HCT116 (cell line): ENCODE data around the gene ADAMTS19. TPM values are rescaled to one million over a fixed set of nuclear protein-coding genes. Genes with fewer than 3 reads are reported as not detected.

Experiments used
- ATAC-seq: fragments of 200-7000 bp; cut with Tn5 transposase; 2 replicates; pipeline ENCODE4 v1.9.1; 2020; ENCODE audit warnings: mild to moderate bottlenecking, moderate library complexity
- BruUV-seq: library from RNA; stranded (reverse); fragments of 400-500 nt; replicated peaks from 2 replicates; lab custom pipeline; 2021; lab: Mats Ljungman, UMichigan
- CTCF ChIA-PET: fragments of 300-600 bp; sonication (Branson Sonifier 250); formaldehyde crosslinking; loops from one replicate; lab custom pipeline; 2021; ENCODE audit warnings: antibody characterized with exemption; lab: Charles Lee
- POLR2A ChIA-PET: fragments of 300-600, 350-600 bp; sonication (Branson Sonifier 250); formaldehyde crosslinking; loops from one replicate; lab custom pipeline; 2021; ENCODE audit warnings: antibody characterized with exemption; lab: Charles Lee
- RAD21 ChIA-PET, 2 experiments: fragments of 300-600 bp; sonication (Branson Sonifier 250); formaldehyde crosslinking; loops; one replicate each; lab custom pipeline; 2023; ENCODE audit warnings: low total read pairs in 2 of 2; ENCODE audit not compliant: uncharacterized antibody in 2 of 2, unreplicated experiment in 2 of 2, low non-redundant PET in 1 of 2; lab: Charles Lee
- DNase-seq: peaks from one replicate; pipeline ENCODE4 v3.0.0-alpha.2; 2010; ENCODE audit warnings: low read depth, low spot score
- H2AFZ ChIP-seq: fragments of 200-600 bp; shearing (Covaris generic), sonication (generic); 2 replicates; pipeline ENCODE4 v1.6.1; 2017; ENCODE audit warnings: low read depth, mixed run types, mixed read lengths, antibody characterized with exemption, low read length; ENCODE audit not compliant: poor library complexity, severe bottlenecking
- H3K27ac ChIP-seq: 2 replicates; pipeline ENCODE4 v1.5.1; 2012; ENCODE audit warnings: low read depth, low read length
- H3K27me3 ChIP-seq: fragments of 200-600 bp; sonication (generic); 2 replicates; pipeline ENCODE4 v1.6.1; 2016; ENCODE audit warnings: mixed run types, low read length, mixed read lengths; ENCODE audit not compliant: insufficient read depth
- H3K36me3 ChIP-seq, 2 experiments: fragments of 200-500 bp in 1 of 2; fragments of 200-600 bp in 1 of 2; sonication (Bioruptor generic) in 1 of 2; sonication (generic) in 1 of 2; 2 replicates each; pipeline versions ENCODE4 v1.5.1 to v1.6.1; 2014 to 2016; ENCODE audit warnings: low read length in 2 of 2, inconsistent platforms in 1 of 2, mixed read lengths in 1 of 2, mixed run types in 1 of 2; ENCODE audit not compliant: insufficient read depth in 2 of 2, control insufficient read depth in 1 of 2
- H3K4me1 ChIP-seq, 2 experiments: fragments of 200-600 bp in 1 of 2; sonication (generic) in 1 of 2; 2 replicates each; pipeline versions ENCODE4 v1.5.1 to v1.6.1; 2012 to 2017; ENCODE audit warnings: low read length in 2 of 2, inconsistent platforms in 1 of 2, mild to moderate bottlenecking in 1 of 2, mixed read lengths in 1 of 2, mixed run types in 1 of 2, moderate library complexity in 1 of 2; ENCODE audit not compliant: insufficient read depth in 2 of 2, control insufficient read depth in 1 of 2
- H3K4me2 ChIP-seq: fragments of 200-600 bp; sonication (generic); 2 replicates; pipeline ENCODE4 v1.6.1; 2017; ENCODE audit warnings: mixed run types, low read length, mixed read lengths
- H3K4me3 ChIP-seq, 2 experiments: fragments of 200-600 bp in 1 of 2; sonication (generic) in 1 of 2; replicated peaks in 1 of 2; 2 replicates each; pipeline ENCODE4 v1.5.1; 2011 to 2016; ENCODE audit warnings: low read length in 2 of 2, control low read depth in 1 of 2, low read depth in 1 of 2, mild to moderate bottlenecking in 1 of 2, mixed read lengths in 1 of 2, mixed run types in 1 of 2
- H3K79me2 ChIP-seq: fragments of 200-600 bp; sonication (generic); 2 replicates; pipeline ENCODE4 v1.6.1; 2017; ENCODE audit warnings: mild to moderate bottlenecking, mixed run types, low read length, moderate library complexity, mixed read lengths; ENCODE audit not compliant: insufficient read depth
- H3K9ac ChIP-seq: fragments of 200-600 bp; sonication (generic); 2 replicates; pipeline ENCODE4 v1.6.1; 2016; ENCODE audit warnings: low read length, mixed read lengths
- H3K9me2 ChIP-seq: fragments of 200-600 bp; sonication (generic), shearing (Covaris generic); 2 replicates; pipeline ENCODE4 v1.6.1; 2017; ENCODE audit warnings: mixed run types, mild to moderate bottlenecking, moderate library complexity; ENCODE audit not compliant: insufficient read depth
- H3K9me3 ChIP-seq, 2 experiments: fragments of 200-500 bp in 1 of 2; fragments of 200-600 bp in 1 of 2; sonication (Bioruptor generic) in 1 of 2; sonication (generic) in 1 of 2; 2 replicates each; pipeline ENCODE4 v1.6.1; 2014 to 2017; ENCODE audit warnings: low read length in 2 of 2, mixed read lengths in 2 of 2, inconsistent platforms in 1 of 2, low read depth in 1 of 2, mild to moderate bottlenecking in 1 of 2, mixed run types in 1 of 2, moderate library complexity in 1 of 2; ENCODE audit not compliant: control insufficient read depth in 1 of 2, insufficient read depth in 1 of 2
- H4K20me1 ChIP-seq: fragments of 200-600 bp; sonication (generic), shearing (Covaris generic); 2 replicates; pipeline ENCODE4 v1.6.1; 2017; ENCODE audit warnings: mixed run types, mild to moderate bottlenecking, moderate library complexity; ENCODE audit not compliant: insufficient read depth
- CBX3 ChIP-seq: IDR thresholded peaks from 2 replicates; pipeline ENCODE4 v1.6.1; 2012; ENCODE audit warnings: low read depth
- CEBPB ChIP-seq: IDR thresholded peaks from 2 replicates; pipeline ENCODE4 v1.6.1; 2012; ENCODE audit warnings: low read depth
- EGR1 ChIP-seq: IDR thresholded peaks from 2 replicates; pipeline ENCODE4 v1.6.1; 2012; ENCODE audit warnings: low read depth
- ELF1 ChIP-seq: IDR thresholded peaks from 2 replicates; pipeline ENCODE4 v1.6.1; 2012; ENCODE audit warnings: low read depth, borderline replicate concordance
- EZH2 ChIP-seq: fragments of 200-600 bp; sonication (generic); IDR thresholded peaks from 2 replicates; pipeline ENCODE4 v1.6.1; 2017; ENCODE audit warnings: antibody characterized with exemption, mixed run types
- FOSL1 ChIP-seq: IDR thresholded peaks from 2 replicates; pipeline ENCODE4 v1.6.1; 2012; ENCODE audit warnings: low read depth
- JUND ChIP-seq: IDR thresholded peaks from 2 replicates; pipeline ENCODE4 v1.6.1; 2012
- POLR2AphosphoS5 ChIP-seq: IDR thresholded peaks from 2 replicates; pipeline ENCODE4 v1.6.1; 2011; ENCODE audit warnings: mild to moderate bottlenecking, low read depth, low read length, moderate library complexity
- RAD21 ChIP-seq: IDR thresholded peaks from 2 replicates; pipeline ENCODE4 v1.6.1; 2012; ENCODE audit warnings: low read depth, mild to moderate bottlenecking
- SRF ChIP-seq: IDR thresholded peaks from 2 replicates; pipeline ENCODE4 v1.6.1; 2012; ENCODE audit warnings: low read depth
- TCF7L2 ChIP-seq: IDR thresholded peaks from 2 replicates; pipeline ENCODE4 v1.7.0; 2011; ENCODE audit warnings: borderline replicate concordance, inconsistent platforms; ENCODE audit not compliant: insufficient read depth, insufficient read length; ENCODE audit errors: extremely low read depth
- ZFX ChIP-seq: fragments of 450-650 bp; IDR thresholded peaks from 2 replicates; pipeline ENCODE4 v1.6.1; 2017
- ZNF274 ChIP-seq: fragments of 200-500 bp; sonication (Bioruptor generic); IDR thresholded peaks from 2 replicates; pipeline ENCODE4 v1.6.1; 2014; ENCODE audit warnings: mild to moderate bottlenecking, low read depth, low read length, inconsistent platforms
- intact Hi-C: fragments of 100-400 bp; cut with micrococcal nuclease; formaldehyde crosslinking; loops from 2 replicates; pipeline ENCODE4 v1.10.0; 2022
- total RNA-seq: library from RNA; stranded (reverse); gene quantifications from one replicate; pipeline ENCODE4 v1.2.1, GENCODE V29; 2021; ENCODE audit not compliant: unreplicated experiment
- TF ChIP-seq, protein P1 (sequence below), 3 experiments: fragments of 200-600 bp in 1 of 3; sonication (generic) in 1 of 3; IDR thresholded peaks in 2 of 3; conservative IDR thresholded peaks in 1 of 3; 2 replicates each; pipeline ENCODE4 v1.5.1; 2012 to 2017; ENCODE audit warnings: low read depth in 2 of 3, low read length in 2 of 3, antibody characterized with exemption in 1 of 3, borderline replicate concordance in 1 of 3, control low read depth in 1 of 3, mild to moderate bottlenecking in 1 of 3, mixed read lengths in 1 of 3, mixed run types in 1 of 3, moderate library complexity in 1 of 3; ENCODE audit not compliant: insufficient read depth in 1 of 3
- TF ChIP-seq, protein P2 (sequence below): IDR thresholded peaks from 2 replicates; pipeline ENCODE4 v1.6.1; 2012
- TF ChIP-seq, protein P3 (sequence below): IDR thresholded peaks from 2 replicates; pipeline ENCODE4 v1.6.1; 2012

The ADAMTS19 gene
- total RNA-seq, 1 experiment from 2014 or later = not detected

- no peak for ATAC-seq
- H3K27ac ChIP-seq = no peak overlapping the region
- no peaks in the 10 kb centered on the region for H3K36me3 ChIP-seq
- H3K9ac ChIP-seq = no peak overlapping the region
- no peak for DNase-seq
- TF ChIP-seq ZFX = no peak
- TF ChIP-seq CEBPB = no peak
- TF ChIP-seq, protein P1, sequence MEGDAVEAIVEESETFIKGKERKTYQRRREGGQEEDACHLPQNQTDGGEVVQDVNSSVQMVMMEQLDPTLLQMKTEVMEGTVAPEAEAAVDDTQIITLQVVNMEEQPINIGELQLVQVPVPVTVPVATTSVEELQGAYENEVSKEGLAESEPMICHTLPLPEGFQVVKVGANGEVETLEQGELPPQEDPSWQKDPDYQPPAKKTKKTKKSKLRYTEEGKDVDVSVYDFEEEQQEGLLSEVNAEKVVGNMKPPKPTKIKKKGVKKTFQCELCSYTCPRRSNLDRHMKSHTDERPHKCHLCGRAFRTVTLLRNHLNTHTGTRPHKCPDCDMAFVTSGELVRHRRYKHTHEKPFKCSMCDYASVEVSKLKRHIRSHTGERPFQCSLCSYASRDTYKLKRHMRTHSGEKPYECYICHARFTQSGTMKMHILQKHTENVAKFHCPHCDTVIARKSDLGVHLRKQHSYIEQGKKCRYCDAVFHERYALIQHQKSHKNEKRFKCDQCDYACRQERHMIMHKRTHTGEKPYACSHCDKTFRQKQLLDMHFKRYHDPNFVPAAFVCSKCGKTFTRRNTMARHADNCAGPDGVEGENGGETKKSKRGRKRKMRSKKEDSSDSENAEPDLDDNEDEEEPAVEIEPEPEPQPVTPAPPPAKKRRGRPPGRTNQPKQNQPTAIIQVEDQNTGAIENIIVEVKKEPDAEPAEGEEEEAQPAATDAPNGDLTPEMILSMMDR (IDR thresholded peaks at IDR 0.05 in 2 of 3, conservative IDR thresholded peaks at IDR 0.05 in 1 of 3; ENCODE audit: borderline replicate concordance in 1 of 3, insufficient read depth in 1 of 3, low read depth in 2 of 3, low read length in 2 of 3) = no peak
- no peak for TF ChIP-seq FOSL1
- no peak for TF ChIP-seq POLR2AphosphoS5
- no peak for TF ChIP-seq EZH2
- TF ChIP-seq, all 23 proteins: peak for 0
- POLR2A ChIA-PET = no interaction called here
- Histone ChIP-seq H3K27me3 (no peaks in the 10 kb centered on the region), H3K79me2 (no peaks in the 10 kb centered on the region), H3K4me2 (no peak overlapping the region), H2AFZ (no peak overlapping the region), H3K4me3 (no peak overlapping the region), H3K9me3 (no peaks in the 10 kb centered on the region), H3K4me1 (no peaks in the 10 kb centered on the region), H3K9me2 (no peaks in the 10 kb centered on the region), H4K20me1 (no peaks in the 10 kb centered on the region)
- no TSS peak for BruUV-seq
- CTCF ChIA-PET = no interaction called here
- RAD21 ChIA-PET = no interaction called here
- intact Hi-C loops = no loop called here
Measured at GRCh38 chr5:129496421-129496820, 36.3 kb downstream of the ADAMTS19 start.

DNA sequence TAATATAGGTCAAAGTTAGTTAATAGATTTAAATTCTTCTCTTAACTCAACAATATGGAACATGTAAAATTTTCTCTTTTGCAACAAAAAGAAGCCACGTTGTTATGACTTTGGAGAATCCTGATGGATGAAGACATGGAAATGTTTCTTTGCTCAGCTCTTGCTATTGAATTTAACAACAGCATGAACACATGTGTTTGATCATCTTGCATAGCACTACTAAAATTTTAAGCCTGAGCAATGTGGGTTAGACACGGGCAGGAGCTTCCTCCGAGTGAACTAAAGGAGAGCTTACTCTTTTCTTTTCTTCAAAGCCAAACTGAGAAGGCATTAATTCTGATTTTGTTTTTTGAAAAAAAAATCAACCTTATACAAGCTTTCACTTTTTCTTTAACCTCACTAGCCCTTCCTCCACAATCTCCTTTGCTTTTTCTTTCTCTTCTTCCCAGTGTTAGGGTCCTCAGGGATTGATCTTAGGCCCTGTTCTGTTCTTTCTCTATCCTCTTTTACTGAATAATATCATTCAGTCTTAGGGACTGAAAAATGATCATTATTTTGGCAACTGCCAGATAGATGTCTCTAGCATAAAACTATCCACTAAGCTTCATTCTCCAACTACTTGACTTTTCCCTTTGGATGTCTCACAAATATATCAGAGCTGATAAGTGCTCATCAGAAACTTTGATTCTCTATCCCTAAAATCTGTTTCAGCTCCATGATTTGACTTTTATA, 36.9 kb downstream of the ADAMTS19 start:
- Histone ChIP-seq H3K9me2 (no peaks in the 10 kb centered on the region), H3K27me3 (no peaks in the 10 kb centered on the region), H3K4me1 (no peaks in the 10 kb centered on the region), H3K9me3 (no peaks in the 10 kb centered on the region), H2AFZ (no peak overlapping the region), H3K27ac (no peak overlapping the region), H3K4me3 (no peak overlapping the region), H3K36me3 (no peaks in the 10 kb centered on the region), H3K9ac (no peak overlapping the region), H3K4me2 (no peak overlapping the region), H4K20me1 (no peaks in the 10 kb centered on the region), H3K79me2 (no peaks in the 10 kb centered on the region)
- intact Hi-C loops = no loop called here
- ATAC-seq (no peak), DNase-seq (no peak)
- CTCF ChIA-PET = no interaction called here
- TF ChIP-seq JUND = no peak
- no peak for TF ChIP-seq SRF
- no peak for TF ChIP-seq TCF7L2
- TF ChIP-seq ZFX = no peak
- TF ChIP-seq, protein P2, sequence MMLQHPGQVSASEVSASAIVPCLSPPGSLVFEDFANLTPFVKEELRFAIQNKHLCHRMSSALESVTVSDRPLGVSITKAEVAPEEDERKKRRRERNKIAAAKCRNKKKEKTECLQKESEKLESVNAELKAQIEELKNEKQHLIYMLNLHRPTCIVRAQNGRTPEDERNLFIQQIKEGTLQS = no peak
- TF ChIP-seq, protein P3, sequence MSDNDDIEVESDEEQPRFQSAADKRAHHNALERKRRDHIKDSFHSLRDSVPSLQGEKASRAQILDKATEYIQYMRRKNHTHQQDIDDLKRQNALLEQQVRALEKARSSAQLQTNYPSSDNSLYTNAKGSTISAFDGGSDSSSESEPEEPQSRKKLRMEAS = no peak
- TF ChIP-seq ELF1 = no peak
- no peak for TF ChIP-seq EZH2
- TF ChIP-seq EGR1 = no peak
- no peak for TF ChIP-seq FOSL1
- TF ChIP-seq ZNF274 = no peak
- TF ChIP-seq RAD21 = no peak
- no peak for TF ChIP-seq CBX3
- no TSS peak for BruUV-seq
- POLR2A ChIA-PET = no interaction called here
- RAD21 ChIA-PET = no interaction called here
